ENCODE results near the gene R3HDM2.

R3HDM2 gene

GRCh38 chr12:57386187-57386720 lies 44.6 kb downstream of the R3HDM2 start:
- no peak for DNase-seq (ENCODE audit: low spot score)
- POLR2A ChIA-PET (ENCODE audit: low non-redundant PET): no interaction called here
- TF ChIP-seq CTCF (conservative IDR thresholded peaks at IDR 0.05; ENCODE audit: low read depth): no peak
- CTCF ChIA-PET: no interaction called here
- H3K27ac ChIP-seq: no peak overlapping the region

- no peak for DNase-seq (ENCODE audit: low spot score)
- ChIA-PET POLR2A (ENCODE audit: low non-redundant PET) (no interaction called here), CTCF (no interaction called here)
- H3K27ac ChIP-seq: no peak overlapping the region
- no peak for TF ChIP-seq CTCF (conservative IDR thresholded peaks at IDR 0.05; ENCODE audit: low read depth)
Measured at GRCh38 chr12:57385586-57385985, 45.3 kb downstream of the R3HDM2 start.

GRCh38 chr12:57384478-57384877 lies 46.4 kb downstream of the R3HDM2 start:
- ChIA-PET CTCF (interaction anchor here (0.7 kb wide), 1 partner anchor 44 kb away, joined by 6 read pairs; no protein-coding TSS in a partner anchor), POLR2A (ENCODE audit: low non-redundant PET) (no interaction called here)
- H3K27ac ChIP-seq: peak overlapping the region; percentile 38; the same call in 1 of the 2 replicates
- TF ChIP-seq CTCF (conservative IDR thresholded peaks at IDR 0.05; ENCODE audit: low read depth): no peak
- no peak for DNase-seq (ENCODE audit: low spot score)

- ChIA-PET POLR2A (ENCODE audit: low non-redundant PET) (interaction anchor here (0.5 kb wide), 1 partner anchor 32 kb away, joined by 5 read pairs; no protein-coding TSS in a partner anchor), CTCF (interaction anchor here (0.7 kb wide), 1 partner anchor 13 kb away, joined by 3 read pairs; no protein-coding TSS in a partner anchor)
- TF ChIP-seq CTCF (conservative IDR thresholded peaks at IDR 0.05; ENCODE audit: low read depth): no peak
- no peak for DNase-seq (ENCODE audit: low spot score)
- H3K27ac ChIP-seq: no peak overlapping the region
Measured at GRCh38 chr12:57381693-57382220, 49.1 kb downstream of the R3HDM2 start.

GRCh38 chr12:57380300-57380699 lies 50.5 kb downstream of the R3HDM2 start:
- no peak for TF ChIP-seq CTCF (conservative IDR thresholded peaks at IDR 0.05; ENCODE audit: low read depth)
- no peak overlapping the region for H3K27ac ChIP-seq
- no peak for DNase-seq (ENCODE audit: low spot score)
- ChIA-PET CTCF (no interaction called here), POLR2A (ENCODE audit: low non-redundant PET) (no interaction called here)

- ChIA-PET POLR2A (ENCODE audit: low non-redundant PET) (no interaction called here), CTCF (interaction anchor here (0.6 to 0.7 kb wide), 2 partner anchors 42 to 285 kb away, joined by 3 to 4 read pairs; no protein-coding TSS in a partner anchor)
- TF ChIP-seq CTCF (conservative IDR thresholded peaks at IDR 0.05; ENCODE audit: low read depth): no peak
Measured at GRCh38 chr12:57377103-57377840, 53.6 kb downstream of the R3HDM2 start.

More at GRCh38 chr12:57377103-57377840, 53.6 kb downstream of the R3HDM2 start:
- peak; percentile 13 for DNase-seq (ENCODE audit: low spot score)
- H3K27ac ChIP-seq: no peak overlapping the region
